Mucosa of stomach (tissue), 1 donor: Measurements from ENCODE around the gene STX7.
A peak's percentile ranks its signal among the peaks of the same experiment; 100 is the strongest.

Experiments
- H3K27me3 ChIP-seq: one replicate; pipeline ENCODE4 v1.7.0; 2013; ENCODE audit warnings: mild to moderate bottlenecking, low read length; ENCODE audit not compliant: control insufficient read depth, insufficient read depth
- H3K36me3 ChIP-seq: one replicate; pipeline ENCODE4 v1.7.0; 2013; ENCODE audit warnings: low read length; ENCODE audit not compliant: control insufficient read depth, insufficient read depth
- H3K4me1 ChIP-seq: one replicate; pipeline ENCODE4 v1.7.0; 2013; ENCODE audit warnings: mild to moderate bottlenecking, low read length; ENCODE audit not compliant: control insufficient read depth, insufficient read depth
- H3K4me3 ChIP-seq: one replicate; pipeline ENCODE4 v1.7.0; 2013; ENCODE audit warnings: low read length
- H3K9ac ChIP-seq: one replicate; pipeline ENCODE4 v1.7.0; 2013; ENCODE audit warnings: mild to moderate bottlenecking, low read length, moderate library complexity
- H3K9me3 ChIP-seq: one replicate; pipeline ENCODE4 v1.7.0; 2013; ENCODE audit warnings: mild to moderate bottlenecking, low read length, moderate library complexity; ENCODE audit not compliant: control insufficient read depth
- donor health status: Pancreatic carcinoma.

Gene STX7

DNA sequence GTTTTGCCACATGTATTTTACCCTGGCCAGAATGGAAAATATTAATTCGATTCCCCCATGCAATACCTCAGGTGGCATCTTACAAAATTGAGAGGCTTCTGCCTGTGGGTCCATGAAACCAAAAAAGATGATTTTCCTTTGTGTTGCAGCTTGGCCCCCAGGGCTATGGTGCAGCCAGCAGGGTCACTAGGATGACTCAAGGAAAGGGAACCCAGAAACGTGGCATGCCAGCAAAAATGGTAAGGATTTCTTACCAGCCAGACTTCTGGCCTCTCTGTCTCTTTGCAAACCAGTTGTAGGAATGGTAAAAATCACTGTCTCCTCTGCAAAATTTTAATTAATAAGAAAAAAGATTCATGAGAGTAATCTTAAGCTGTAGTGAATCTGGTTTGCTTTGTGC is 13.5 kb upstream of the STX7 start:
- no peaks in the 10 kb centered on the region for H3K9me3 ChIP-seq
- H3K4me3 ChIP-seq: no peak overlapping the region
- no peaks in the 10 kb centered on the region for H3K36me3 ChIP-seq
- peaks cover 23% of the 10 kb centered on the region for H3K27me3 ChIP-seq
- H3K9ac ChIP-seq: no peak overlapping the region
- no peaks in the 10 kb centered on the region for H3K4me1 ChIP-seq

- Histone ChIP-seq H3K9ac (no peak overlapping the region), H3K4me3 (no peak overlapping the region), H3K9me3 (no peaks in the 10 kb centered on the region), H3K4me1 (no peaks in the 10 kb centered on the region), H3K27me3 (peaks cover 23% of the 10 kb centered on the region), H3K36me3 (no peaks in the 10 kb centered on the region)
These were observed 12.9 kb upstream of the STX7 start for GRCh38 chr6:132525866-132526265.

- Histone ChIP-seq H3K4me1 (no peaks in the 10 kb centered on the region), H3K4me3 (no peak overlapping the region), H3K9me3 (no peaks in the 10 kb centered on the region), H3K27me3 (peaks cover 22% of the 10 kb centered on the region), H3K9ac (no peak overlapping the region), H3K36me3 (no peaks in the 10 kb centered on the region)
These were observed 11.7 kb upstream of the STX7 start for GRCh38 chr6:132524646-132525045.

- H3K27me3 ChIP-seq: peaks cover 5% of the 10 kb centered on the region
- no peaks in the 10 kb centered on the region for H3K36me3 ChIP-seq
- H3K4me3 ChIP-seq: no peak overlapping the region
- H3K9me3 ChIP-seq: no peaks in the 10 kb centered on the region
- H3K9ac ChIP-seq: no peak overlapping the region
- H3K4me1 ChIP-seq: no peaks in the 10 kb centered on the region
These were observed 8.0 kb upstream of the STX7 start for GRCh38 chr6:132520953-132521352.

DNA sequence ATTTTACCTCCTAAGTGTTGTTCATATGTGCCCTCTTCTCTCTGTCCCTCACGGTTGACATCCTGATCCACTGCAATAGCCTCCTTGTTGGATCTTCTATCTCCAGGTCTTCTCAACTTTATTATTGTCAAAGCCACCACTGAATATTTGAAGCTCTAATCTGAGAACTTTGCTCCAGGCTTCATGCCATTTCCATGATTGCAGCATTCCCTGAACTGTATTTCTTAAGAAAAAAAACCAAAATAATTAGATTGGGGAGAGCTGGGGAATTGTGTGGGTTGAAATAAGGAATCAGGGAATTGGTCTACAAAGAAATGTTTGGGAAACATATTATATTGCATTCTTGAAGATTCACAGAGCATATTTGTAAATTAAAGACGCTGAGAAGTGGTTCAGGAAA is 2.5 kb upstream of the STX7 start:
- Histone ChIP-seq H3K4me1 (peaks cover 8% of the 10 kb centered on the region), H3K27me3 (peaks cover 5% of the 10 kb centered on the region), H3K9me3 (no peaks in the 10 kb centered on the region), H3K36me3 (no peaks in the 10 kb centered on the region), H3K9ac (no peak overlapping the region), H3K4me3 (no peak overlapping the region)

DNA sequence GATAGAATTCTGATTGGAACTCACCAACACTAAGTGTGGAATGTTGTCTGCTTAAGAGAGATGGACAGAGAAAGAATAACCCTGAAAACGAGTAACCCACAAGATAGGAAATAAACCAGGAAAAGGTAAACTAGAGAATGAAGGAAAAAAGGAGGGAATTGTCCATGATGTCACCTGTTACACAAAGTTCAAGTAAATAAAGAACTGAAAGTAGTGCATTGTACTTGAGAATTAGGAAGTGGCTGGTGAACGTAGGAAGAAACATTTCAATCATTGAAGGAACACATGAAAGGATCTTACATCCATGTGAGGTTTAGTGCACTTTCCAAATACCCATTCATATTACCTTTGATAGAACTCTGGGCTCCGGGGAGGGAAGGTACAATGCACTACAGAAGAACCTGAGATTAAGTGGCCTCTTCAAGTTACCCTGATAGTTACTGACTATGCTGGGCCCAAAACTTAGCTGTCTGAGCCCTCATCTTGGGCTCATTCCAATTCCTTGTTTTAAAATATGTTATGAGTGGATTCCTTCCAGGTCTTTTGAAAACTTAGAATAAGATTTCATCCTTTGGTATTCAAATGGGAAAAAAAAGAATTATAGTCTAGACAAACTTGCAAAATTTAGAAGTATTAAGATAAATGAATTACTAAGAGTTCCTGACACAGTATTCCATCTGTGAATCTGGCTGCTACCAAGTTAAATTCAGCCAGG is 1.1 kb upstream of the STX7 start:
- no peaks in the 10 kb centered on the region for H3K36me3 ChIP-seq

GRCh38 chr6:132512342-132512637 is 626 bp downstream of the STX7 start:
- Histone ChIP-seq H3K27me3 (no peaks in the 10 kb centered on the region), H3K36me3 (peaks cover 5% of the 10 kb centered on the region), H3K9ac (peak overlapping the region; percentile 78), H3K4me1 (peaks cover 8% of the 10 kb centered on the region), H3K4me3 (peak overlapping the region; percentile 71), H3K9me3 (no peaks in the 10 kb centered on the region)

More for the DNA sequence above, 1.1 kb upstream of the STX7 start:
- Histone ChIP-seq H3K9me3 (no peaks in the 10 kb centered on the region), H3K27me3 (no peaks in the 10 kb centered on the region), H3K4me1 (peaks cover 8% of the 10 kb centered on the region), H3K4me3 (no peak overlapping the region), H3K9ac (no peak overlapping the region)

- Histone ChIP-seq H3K4me1 (peaks cover 8% of the 10 kb centered on the region), H3K9ac (peak overlapping the region; percentile 78), H3K9me3 (no peaks in the 10 kb centered on the region), H3K27me3 (no peaks in the 10 kb centered on the region), H3K4me3 (no peak overlapping the region), H3K36me3 (peaks cover 5% of the 10 kb centered on the region)
These were observed 1.1 kb downstream of the STX7 start for GRCh38 chr6:132511831-132512220.

DNA sequence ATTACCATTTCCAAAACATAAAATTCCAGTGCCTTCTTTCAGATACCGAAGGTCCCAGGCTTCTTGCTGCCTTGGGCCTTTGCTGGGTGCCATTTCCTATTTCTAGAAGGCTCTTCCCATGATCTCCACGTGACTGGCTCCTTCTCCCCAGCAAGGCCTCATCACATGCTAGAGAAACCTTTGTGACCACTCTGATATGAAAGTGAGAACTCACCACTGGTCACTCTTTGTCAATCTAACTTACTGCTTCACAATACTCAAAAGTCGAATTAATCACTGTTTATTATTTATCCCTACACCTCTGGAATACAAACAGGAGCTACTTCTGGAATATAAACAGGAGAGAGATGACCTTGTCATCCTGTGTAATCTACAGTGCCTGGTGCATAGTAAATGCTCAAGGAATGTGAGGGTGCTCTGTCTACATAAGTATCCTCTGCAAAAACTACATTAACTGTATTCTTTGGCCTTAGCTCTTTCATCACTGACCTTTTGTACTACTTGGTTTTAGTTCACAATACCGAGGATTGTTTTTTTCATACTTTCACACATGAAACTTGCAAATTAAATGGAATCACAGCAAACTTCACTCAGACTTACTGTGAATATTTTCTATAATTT is 1.6 kb downstream of the STX7 start:
- H3K36me3 ChIP-seq: peaks cover 5% of the 10 kb centered on the region

DNA sequence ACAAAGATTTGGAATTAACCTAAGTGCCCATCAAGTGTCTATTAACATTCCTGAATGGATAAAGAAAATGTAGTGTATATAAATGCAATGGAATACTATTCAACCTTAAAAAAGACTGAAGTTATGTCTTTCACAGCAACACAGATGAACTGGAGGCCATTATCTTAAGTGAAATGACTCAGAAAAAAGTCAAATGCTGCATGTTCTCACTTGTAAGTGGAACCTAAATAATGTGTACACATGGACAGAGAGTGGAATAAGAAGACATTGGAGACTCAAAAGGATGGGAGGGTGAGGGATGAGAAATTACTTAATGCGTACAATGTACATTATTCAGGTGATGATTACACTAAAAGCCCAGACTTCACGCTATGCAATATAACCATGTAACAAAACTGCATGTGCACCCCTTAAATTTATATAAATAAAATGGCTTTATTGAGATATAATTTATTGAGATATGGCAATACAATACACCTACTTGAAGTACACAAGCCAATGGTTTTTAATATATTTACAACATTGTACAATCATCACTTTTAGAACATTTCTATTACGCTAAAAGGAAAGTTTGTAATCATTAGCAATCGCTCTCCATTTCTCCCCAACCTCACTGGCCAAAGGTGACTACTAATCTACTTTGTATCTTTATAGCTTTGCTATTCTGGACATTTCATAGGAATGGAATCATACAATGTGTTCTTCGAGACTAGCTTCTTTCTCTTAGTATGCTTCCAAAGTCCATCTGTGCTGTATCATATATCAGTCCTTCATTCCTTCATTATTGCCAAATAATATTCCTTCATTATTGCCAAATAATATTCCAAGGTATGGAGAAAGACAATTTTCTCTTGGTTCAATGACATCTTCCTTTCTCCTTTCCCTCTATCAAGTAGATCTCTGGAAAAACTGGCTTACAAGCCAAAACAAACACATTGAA is 5.8 kb downstream of the STX7 start:
- Histone ChIP-seq H3K9me3 (no peaks in the 10 kb centered on the region), H3K4me3 (no peak overlapping the region), H3K36me3 (peaks cover 5% of the 10 kb centered on the region), H3K4me1 (peaks cover 16% of the 10 kb centered on the region), H3K9ac (no peak overlapping the region), H3K27me3 (no peaks in the 10 kb centered on the region)

More for the DNA sequence above, 1.6 kb downstream of the STX7 start:
- Histone ChIP-seq H3K4me1 (peaks cover 8% of the 10 kb centered on the region), H3K4me3 (no peak overlapping the region), H3K9ac (no peak overlapping the region), H3K9me3 (no peaks in the 10 kb centered on the region), H3K27me3 (no peaks in the 10 kb centered on the region)

DNA sequence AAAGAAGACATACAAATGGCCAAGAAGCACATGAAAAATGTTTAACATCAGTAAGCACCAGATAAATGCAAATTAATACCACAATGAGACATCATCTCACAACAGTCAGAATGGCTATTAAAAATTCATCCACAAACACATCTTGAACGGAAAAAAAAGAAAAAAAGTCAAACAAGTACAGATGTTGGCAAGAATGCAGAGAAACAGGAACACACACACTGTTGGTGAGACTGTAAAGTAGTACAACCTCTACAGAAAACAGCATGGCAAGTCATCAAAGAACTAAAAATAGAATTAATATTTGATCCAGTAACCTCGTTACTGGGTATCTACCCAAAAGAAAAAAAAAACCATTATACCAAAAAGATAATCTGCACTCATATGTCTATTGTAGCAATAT is 6.5 kb downstream of the STX7 start:
- Histone ChIP-seq H3K36me3 (peaks cover 10% of the 10 kb centered on the region), H3K9me3 (no peaks in the 10 kb centered on the region), H3K9ac (no peak overlapping the region), H3K4me3 (no peak overlapping the region), H3K27me3 (no peaks in the 10 kb centered on the region), H3K4me1 (peaks cover 16% of the 10 kb centered on the region)

DNA sequence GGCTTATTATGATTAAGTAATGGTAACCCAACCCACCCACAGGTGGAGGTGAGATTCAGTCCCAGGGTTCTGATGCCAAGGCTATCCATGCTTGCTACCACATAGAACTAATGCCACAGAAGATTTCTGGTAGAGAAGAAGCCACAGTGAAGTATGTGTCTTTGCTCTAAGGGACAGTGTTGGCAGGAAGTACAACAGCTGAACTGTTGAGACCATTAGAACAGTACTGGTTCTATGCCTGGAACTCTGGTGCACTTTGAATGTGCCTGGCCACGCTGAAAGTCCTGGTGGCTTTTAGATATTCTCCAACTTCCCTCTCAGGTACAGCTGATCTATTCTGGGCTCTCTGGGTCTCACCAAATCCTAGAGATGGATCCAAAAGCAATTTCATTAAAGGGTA is 7.8 kb downstream of the STX7 start:
- Histone ChIP-seq H3K9ac (peak overlapping the region; percentile 36), H3K4me1 (peaks cover 16% of the 10 kb centered on the region), H3K36me3 (peaks cover 13% of the 10 kb centered on the region), H3K4me3 (no peak overlapping the region), H3K27me3 (no peaks in the 10 kb centered on the region), H3K9me3 (no peaks in the 10 kb centered on the region)
